Endometrial microvascular endothelial cells (primary cell): ENCODE measurements around the gene ASTN2. TPM values are rescaled to one million over a fixed set of nuclear protein-coding genes. Genes with fewer than 3 reads are reported as not detected.

Experiments used
- in situ Hi-C: cut with HindIII; loops from 2 replicates; pipeline ENCODE4 v1.10.0; 2017; ENCODE audit warnings: low sequenced_read_pairs, low pct_unique_long_range_greater_than_20kb; ENCODE audit errors: inconsistent ontology term
- total RNA-seq: library from RNA; depleted of rRNA; stranded (reverse); fragments of >200 nt; gene quantifications from one replicate; pipeline ENCODE4 v1.2.3, GENCODE V29; 2015; ENCODE audit errors: inconsistent ontology term

The ASTN2 gene
- total RNA-seq, 1 donor from 2014 or later, result 2.1 TPM

GRCh38 chr9:116626762-116627161, 788.1 kb downstream of the ASTN2 start:
- in situ Hi-C loops, result no loop called here

- in situ Hi-C loops, result no loop called here
These were observed 791.1 kb downstream of the ASTN2 start for GRCh38 chr9:116623715-116624114.

GRCh38 chr9:116617389-116617788, 797.5 kb downstream of the ASTN2 start:
- in situ Hi-C loops, result no loop called here

- in situ Hi-C loops, result no loop called here
These were observed 798.4 kb downstream of the ASTN2 start for GRCh38 chr9:116616304-116616914.

DNA sequence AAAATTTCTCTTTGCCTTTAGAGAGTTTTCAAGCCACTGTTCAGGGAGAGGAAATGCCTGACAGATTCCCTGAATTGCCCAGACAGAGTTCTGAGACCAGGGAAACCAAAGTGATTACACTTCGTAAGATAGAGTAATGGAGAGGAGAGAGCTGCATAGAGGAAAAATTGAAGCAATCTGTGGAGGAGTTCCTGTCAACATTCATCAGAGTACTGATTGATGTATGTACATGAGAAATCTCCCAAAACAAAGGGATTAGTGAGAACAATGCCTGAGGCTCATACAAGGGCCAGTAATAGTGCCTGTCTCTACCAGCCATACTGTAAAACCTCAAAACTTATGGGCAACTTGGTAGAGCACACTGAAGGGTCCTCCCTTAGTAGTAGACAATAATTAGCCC, 806.8 kb downstream of the ASTN2 start:
- in situ Hi-C loops, result no loop called here

DNA sequence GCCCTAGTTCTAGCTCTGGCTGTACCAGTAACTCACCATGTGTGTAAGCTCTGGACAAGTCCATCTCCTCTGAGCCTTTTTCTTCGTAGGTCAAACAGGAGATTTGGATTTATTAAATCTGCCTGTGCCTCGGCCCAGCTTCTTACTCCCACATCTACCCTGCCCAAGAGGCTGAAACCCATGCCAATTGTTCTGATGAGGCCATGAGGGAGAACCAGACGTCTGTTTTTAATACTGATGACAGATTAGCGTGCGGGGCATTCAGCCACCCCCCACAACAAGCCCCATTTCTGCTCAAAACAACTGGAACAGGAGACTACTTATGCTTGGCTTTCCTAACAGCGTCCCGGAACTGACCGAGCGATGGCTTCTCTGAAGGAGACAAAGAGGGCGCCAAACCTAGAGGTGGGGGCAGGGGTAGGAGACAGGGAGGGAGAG, 808.9 kb downstream of the ASTN2 start:
- in situ Hi-C loops, result no loop called here

DNA sequence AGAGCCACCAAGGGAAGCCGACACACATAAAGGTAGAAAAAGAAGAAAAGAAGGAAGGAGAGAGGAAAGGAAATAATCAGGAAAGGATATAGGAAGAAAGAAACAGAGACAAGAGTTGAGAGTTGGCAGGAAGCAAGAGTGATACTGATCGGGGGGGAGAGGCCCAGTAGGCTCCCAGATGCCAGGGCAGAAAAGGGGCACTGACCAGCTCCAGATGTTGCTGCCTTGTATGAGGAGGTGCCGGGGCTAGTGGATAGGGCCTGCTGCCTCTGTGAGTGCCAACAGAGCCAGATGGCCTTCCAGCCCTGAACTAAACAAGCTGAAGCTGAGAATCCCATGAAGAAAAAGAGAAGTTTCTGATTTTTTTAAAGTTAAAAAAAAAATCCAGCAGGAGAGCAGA, 809.8 kb downstream of the ASTN2 start:
- in situ Hi-C loops, result no loop called here

GRCh38 chr9:116604251-116604650, 810.6 kb downstream of the ASTN2 start:
- in situ Hi-C loops, result no loop called here

DNA sequence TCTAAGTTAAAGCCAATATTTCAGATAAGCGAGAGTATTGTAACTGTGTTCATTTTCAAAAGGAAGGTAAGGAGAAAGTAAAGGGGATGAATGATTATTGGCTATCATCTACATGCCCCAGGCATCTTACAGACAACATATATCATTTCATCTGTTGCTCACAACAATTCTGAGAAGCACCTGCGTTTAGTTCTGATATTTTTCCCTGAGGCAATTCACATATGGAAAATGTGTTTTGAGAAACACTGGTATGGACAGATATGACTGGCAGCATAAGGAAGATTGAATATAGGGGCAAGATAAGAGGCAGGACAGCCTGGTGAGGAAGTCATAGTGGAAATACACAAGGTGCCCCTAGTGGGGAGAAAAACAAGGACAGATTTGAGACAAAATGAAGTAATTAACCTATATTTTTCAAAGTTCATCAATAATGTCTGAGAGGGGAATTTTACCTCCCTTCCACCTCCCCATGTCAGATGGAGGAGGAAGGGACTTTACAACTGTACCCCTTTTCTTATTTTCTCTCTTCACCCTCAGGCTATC, 815.4 kb downstream of the ASTN2 start:
- in situ Hi-C loops, result no loop called here

DNA sequence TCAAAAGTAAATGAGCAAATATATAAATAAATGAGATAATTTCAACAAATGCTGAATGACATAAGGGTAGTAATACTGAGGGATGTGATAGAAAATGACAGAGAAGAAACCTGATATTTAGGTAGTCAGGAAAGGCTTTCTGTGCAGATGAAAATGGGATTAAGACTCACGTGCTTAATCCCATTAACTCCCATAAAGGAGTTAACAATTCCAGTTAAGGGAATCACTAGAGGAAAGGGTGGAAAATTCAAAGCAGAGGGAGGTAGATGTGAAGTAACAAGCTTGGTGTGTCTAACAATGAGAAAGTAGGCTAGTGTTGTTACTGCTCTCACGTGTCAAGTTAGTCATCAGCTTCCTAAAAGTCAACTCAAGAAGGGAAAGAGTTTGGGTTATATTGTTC, 818.2 kb downstream of the ASTN2 start:
- in situ Hi-C loops, result no loop called here

GRCh38 chr9:116594547-116594946, 820.3 kb downstream of the ASTN2 start:
- in situ Hi-C loops, result no loop called here

DNA sequence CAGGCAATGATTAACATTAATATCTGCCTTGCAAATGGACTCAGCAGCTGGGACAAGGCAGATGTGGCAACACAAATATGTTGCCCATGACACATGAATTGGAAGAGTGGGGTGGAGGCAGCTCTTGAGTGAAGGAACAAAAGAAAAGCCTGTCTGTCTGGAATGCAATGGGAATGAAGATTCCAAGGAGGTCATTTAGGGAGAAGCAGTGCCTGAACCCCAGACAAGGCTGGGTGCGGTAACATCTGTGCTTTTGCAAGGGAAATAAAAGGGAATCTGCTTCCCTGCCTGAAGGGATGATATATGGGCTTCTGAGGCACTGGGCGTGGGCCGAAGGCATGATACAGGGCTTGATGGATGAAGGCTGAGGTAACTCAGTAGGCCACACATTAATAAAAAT, 821.9 kb downstream of the ASTN2 start:
- in situ Hi-C loops, result no loop called here

DNA sequence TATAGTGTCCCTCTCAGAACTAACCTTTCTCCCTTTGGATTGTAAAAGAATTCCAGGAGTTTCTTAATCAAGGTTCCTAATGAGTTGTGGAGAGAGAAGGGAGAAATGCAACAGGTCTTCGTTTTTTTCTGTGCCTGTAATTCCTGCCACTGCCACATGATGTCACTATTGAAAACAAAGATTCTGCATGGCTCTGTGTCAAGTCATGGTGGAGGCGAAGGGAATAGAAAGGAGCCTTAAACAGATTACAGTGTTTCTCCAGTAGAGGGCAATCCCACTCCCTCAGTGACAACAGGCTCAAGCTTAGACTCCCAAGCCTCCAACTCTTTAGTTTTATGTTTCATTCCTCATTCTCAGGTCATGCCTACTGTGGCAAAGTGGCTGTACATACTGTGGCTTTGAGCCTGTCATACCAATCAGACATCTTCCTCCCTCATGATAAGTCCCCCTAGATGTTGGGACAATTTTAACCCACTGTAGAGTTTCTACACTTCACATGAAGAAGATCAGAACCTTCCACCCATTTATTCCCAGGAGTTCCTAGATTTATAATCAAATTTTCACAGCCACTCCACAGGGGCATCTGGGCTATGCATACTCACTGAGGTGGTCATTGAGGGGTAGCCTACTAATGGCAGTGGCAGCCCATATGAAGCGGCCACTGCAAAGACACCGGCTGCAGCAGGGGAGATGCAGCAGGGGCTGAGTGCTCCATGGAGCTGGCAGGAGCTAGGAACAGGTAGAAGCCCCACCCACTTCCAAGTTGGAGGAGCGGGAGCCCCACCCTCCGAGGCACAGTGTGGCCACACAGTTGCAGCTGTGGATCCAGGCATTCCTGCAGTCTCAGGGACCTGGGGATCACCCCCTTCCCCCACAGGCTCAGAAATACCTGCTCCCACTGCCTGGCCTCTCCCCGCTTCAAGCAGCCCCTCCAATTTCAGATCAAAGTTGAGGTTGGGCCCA, 825.2 kb downstream of the ASTN2 start:
- in situ Hi-C loops, result no loop called here

GRCh38 chr9:116587919-116588318, 826.9 kb downstream of the ASTN2 start:
- in situ Hi-C loops, result no loop called here

- in situ Hi-C loops, result no loop called here
These were observed 829.0 kb downstream of the ASTN2 start for GRCh38 chr9:116585896-116586295.

DNA sequence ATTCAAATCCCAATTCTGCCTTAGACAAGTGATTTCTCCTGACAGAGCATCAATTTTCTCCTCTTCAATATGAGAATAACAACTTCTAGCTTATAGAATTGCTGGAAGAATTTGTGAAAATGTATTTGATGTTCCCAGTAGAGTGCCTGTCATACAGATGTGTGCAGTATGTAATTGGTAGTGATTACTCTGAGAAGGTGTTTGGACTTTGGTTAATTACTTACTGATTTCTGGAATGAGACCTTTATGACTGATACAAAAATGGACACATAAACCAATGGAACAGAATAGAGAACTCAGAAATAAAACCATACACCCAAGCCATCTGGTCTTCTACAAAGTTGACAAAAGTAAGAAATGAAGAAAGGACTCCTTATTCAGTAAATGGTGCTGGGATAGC, 829.7 kb downstream of the ASTN2 start:
- in situ Hi-C loops, result no loop called here

- in situ Hi-C loops, result no loop called here
These were observed 834.0 kb downstream of the ASTN2 start for GRCh38 chr9:116580853-116581252.

DNA sequence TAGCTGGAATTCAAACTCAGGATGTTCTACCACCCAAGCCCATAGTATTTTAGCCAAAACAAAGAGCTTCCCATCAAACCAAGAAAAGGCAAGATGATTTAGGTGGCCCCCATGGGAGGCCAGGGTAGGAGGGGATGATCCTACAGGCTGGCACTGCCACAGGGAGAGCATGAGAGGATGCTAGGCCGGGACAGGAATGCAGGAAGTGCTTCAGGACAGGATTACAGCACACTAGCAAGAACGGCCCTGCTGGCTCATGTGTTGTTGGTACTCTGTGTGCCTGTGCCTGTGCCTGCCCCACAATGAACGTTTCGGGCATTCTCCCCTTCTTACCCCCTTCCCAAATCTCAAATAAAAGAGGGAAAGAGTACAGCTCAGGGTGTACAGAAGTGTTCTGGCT, 838.5 kb downstream of the ASTN2 start:
- in situ Hi-C loops, result no loop called here

DNA sequence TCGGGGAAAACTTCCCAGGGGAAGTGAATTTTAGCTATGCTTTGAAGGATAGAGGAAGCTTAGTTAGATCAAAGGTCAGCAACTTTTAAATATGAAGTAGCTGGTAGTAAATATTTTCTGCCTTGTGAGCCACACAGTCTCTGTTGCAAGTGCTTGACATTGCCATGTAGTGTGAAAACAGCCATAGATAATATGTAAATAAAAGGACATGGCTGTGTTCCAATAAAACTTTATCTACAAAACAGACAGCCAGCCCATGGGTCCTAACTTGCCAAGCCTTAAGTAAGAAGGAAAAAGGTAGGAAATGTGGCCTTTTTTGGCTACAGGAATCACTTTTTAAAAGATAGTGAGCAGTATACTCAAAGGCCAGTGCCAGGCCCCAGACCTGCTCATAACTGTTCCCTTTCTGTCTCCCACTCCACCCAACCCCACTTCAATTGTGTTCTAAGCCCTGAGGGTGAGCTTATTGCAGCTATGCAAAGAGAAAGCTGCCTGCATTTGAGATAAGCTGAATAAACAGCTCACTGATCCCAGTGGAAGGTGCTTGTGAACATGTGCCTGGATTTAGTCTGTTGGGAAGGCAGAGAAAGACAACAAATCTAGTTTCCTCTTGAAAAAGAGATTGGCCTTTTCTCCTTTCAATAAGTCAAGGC, 840.7 kb downstream of the ASTN2 start:
- in situ Hi-C loops, result no loop called here
